Breast epithelium (tissue), 4 donors: Measurements from ENCODE around the gene NSMCE3. TPM values are rescaled to one million over a fixed set of nuclear protein-coding genes. Genes with fewer than 3 reads are reported as not detected.

Experiments
- DNase-seq, 2 donors: peaks; one replicate each; pipeline ENCODE4 v3.0.0-alpha.2; 2019; ENCODE audit warnings: low spot score in 2 of 2
- H3K27ac ChIP-seq, 2 donors: fragments of 200-600 bp; sonication (generic) in 1 of 2; one replicate each; pipeline ENCODE4 v1.5.1; 2016 to 2019; ENCODE audit warnings: mild to moderate bottlenecking in 1 of 2
- H3K27me3 ChIP-seq, 2 donors: fragments of 200-600 bp; sonication (generic) in 1 of 2; one replicate each; pipeline versions ENCODE4 v1.5.1 to v1.6.0; 2017 to 2019; ENCODE audit warnings: control low read depth in 1 of 2, mild to moderate bottlenecking in 1 of 2
- H3K36me3 ChIP-seq: fragments of 200-600 bp; one replicate; pipeline ENCODE4 v1.5.1; 2019
- H3K4me1 ChIP-seq, 2 donors: fragments of 200-600 bp; sonication (generic); one replicate each; pipeline ENCODE4 v1.5.1; 2016 to 2019; ENCODE audit warnings: control low read depth in 1 of 2
- H3K4me3 ChIP-seq, 3 donors: fragments of 200-600 bp; sonication (generic); 1 replicate in 2 of 3; 2 replicates in 1 of 3; pipeline ENCODE4 v1.5.1; 2016 to 2019; ENCODE audit warnings: mild to moderate bottlenecking in 3 of 3, moderate library complexity in 2 of 3
- H3K9me3 ChIP-seq, 2 donors: fragments of 200-600 bp; sonication (generic) in 1 of 2; one replicate each; pipeline ENCODE4 v1.5.1; 2016 to 2019; ENCODE audit warnings: control low read depth in 1 of 2
- POLR2A ChIP-seq: fragments of 450-650 bp; IDR thresholded peaks from one replicate; pipeline ENCODE4 v1.6.1; 2016; ENCODE audit warnings: antibody characterized with exemption, mild to moderate bottlenecking, moderate library complexity
- POLR2AphosphoS5 ChIP-seq, 3 donors: sonication (generic); formaldehyde crosslinking; IDR thresholded peaks; one replicate each; pipeline ENCODE4 v1.6.1; 2017; ENCODE audit warnings: antibody characterized with exemption in 3 of 3
- intact Hi-C: fragments of 100-400 bp; cut with DNase I; formaldehyde crosslinking; loops from one replicate; pipeline ENCODE4 v1.15.1; 2023; ENCODE audit warnings: low total_unique reads
- total RNA-seq, 3 donors: library from RNA; depleted of rRNA; stranded (reverse); fragments of >200 nt; gene quantifications; one replicate each; pipeline ENCODE4 v1.1.0, GENCODE V29; 2016
- TF ChIP-seq, protein P1 (sequence below), 3 donors: fragments of 450-650 bp; IDR thresholded peaks; one replicate each; pipeline ENCODE4 v1.5.1; 2016 to 2017; ENCODE audit warnings: antibody characterized with exemption in 3 of 3, mild to moderate bottlenecking in 3 of 3, moderate library complexity in 3 of 3

NSMCE3 gene
- total RNA-seq, 3 donors from 2014 or later: 7.0 to 11.1 (median 8.2) TPM

DNA sequence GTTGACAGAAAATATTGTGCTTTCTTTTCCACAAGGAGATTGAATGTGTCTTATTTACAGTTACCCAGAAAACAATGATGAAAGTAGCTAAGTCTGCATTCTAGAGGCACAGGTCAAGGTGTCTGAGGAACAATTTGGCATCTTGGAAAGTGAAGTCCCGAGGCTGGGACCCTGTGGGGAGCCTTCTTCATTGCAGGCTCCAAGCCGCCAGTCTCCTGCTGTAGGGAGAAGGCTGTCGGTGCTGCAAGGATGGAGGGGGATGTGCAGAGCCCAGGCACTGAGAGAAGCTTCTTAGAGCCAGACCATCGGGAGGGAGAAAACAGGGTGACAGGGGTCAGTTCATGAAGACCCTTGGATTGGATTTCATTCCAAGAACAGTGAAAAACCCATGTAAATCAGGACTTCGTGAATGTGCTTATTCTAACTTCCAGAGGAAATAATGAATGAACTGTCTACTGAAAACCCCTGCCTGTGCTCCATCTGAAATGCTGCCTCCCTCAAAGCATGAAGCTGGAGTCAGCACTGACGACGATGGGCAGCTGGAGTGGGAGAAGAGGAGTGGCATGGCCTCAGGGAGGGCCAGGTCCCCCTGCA is 25.2 kb upstream of the NSMCE3 start:
- intact Hi-C loops: no loop called here
- no peak overlapping the region for H3K27ac ChIP-seq
- no peaks in the 10 kb centered on the region for H3K36me3 ChIP-seq
- no peaks in the 10 kb centered on the region for H3K9me3 ChIP-seq
- no peaks in the 10 kb centered on the region for H3K27me3 ChIP-seq
- TF ChIP-seq POLR2A (no peak), POLR2AphosphoS5 (IDR thresholded peaks at IDR 0.05) (no peak)
- TF ChIP-seq, protein P1, sequence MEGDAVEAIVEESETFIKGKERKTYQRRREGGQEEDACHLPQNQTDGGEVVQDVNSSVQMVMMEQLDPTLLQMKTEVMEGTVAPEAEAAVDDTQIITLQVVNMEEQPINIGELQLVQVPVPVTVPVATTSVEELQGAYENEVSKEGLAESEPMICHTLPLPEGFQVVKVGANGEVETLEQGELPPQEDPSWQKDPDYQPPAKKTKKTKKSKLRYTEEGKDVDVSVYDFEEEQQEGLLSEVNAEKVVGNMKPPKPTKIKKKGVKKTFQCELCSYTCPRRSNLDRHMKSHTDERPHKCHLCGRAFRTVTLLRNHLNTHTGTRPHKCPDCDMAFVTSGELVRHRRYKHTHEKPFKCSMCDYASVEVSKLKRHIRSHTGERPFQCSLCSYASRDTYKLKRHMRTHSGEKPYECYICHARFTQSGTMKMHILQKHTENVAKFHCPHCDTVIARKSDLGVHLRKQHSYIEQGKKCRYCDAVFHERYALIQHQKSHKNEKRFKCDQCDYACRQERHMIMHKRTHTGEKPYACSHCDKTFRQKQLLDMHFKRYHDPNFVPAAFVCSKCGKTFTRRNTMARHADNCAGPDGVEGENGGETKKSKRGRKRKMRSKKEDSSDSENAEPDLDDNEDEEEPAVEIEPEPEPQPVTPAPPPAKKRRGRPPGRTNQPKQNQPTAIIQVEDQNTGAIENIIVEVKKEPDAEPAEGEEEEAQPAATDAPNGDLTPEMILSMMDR (IDR thresholded peaks at IDR 0.05): no peak
- no peaks in the 10 kb centered on the region for H3K4me1 ChIP-seq
- H3K4me3 ChIP-seq: no peak overlapping the region
- no peak for DNase-seq

DNA sequence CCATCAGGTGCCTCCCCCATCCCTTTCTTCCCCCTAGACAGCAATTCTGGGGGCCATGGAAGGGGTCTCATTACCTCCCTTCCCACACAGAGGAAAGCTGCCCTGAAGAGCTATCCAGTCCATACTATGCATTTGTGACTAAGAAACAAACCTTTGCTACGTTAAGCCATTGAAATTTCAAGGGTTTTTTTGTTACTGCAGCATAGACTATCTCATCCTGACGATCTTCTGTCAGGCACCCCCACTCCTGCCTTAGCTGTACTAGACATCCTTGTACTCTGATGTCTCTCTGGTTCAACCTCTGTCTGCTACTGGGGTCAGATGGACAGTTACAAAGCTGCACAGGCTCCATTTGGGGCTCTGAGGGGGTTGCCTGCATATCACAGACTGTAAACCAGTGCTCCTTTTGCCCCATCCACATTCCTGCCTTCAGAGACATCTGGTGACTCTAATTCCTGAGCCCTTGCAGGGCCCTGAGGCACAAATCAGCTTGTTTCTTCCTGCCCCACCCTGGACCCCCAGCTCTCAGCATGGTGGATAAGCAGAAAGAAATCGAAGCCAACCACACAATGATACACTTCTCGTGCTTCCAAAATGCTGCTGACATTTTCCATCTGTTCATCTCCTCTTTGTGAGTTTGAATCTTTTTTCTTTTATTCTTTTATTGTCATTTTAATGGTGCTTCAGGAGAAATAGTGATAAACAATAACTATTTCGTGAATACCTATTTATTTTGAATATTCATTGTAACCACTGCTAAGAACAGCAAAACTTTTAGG is 21.6 kb upstream of the NSMCE3 start:
- Histone ChIP-seq H3K9me3 (no peaks in the 10 kb centered on the region), H3K36me3 (no peaks in the 10 kb centered on the region), H3K4me1 (no peaks in the 10 kb centered on the region), H3K4me3 (no peak overlapping the region), H3K27me3 (no peaks in the 10 kb centered on the region), H3K27ac (no peak overlapping the region)
- intact Hi-C loops: no loop called here
- TF ChIP-seq, protein P1 (IDR thresholded peaks at IDR 0.05): no peak
- TF ChIP-seq POLR2A (no peak), POLR2AphosphoS5 (IDR thresholded peaks at IDR 0.05) (no peak)
- DNase-seq: no peak

DNA sequence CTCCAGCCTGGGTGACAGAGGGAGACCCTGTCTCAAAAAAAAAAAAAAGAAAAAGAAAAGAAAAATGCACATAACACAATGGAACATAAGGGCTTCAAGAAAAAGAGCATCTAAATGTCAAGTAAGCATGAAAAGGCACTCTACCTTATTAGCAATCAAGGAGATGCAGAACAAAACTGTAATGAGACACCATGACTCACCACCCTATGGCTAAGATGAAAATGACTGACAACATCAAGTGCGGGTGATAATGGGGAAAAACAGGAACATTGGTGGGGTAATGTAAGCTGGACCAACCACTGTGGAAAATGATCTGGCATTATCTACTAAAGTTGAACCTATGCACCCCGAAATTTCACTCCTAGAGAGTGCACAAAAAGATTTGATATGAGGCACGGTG is 19.6 kb upstream of the NSMCE3 start:
- Histone ChIP-seq H3K4me1 (no peaks in the 10 kb centered on the region), H3K27me3 (no peaks in the 10 kb centered on the region), H3K9me3 (no peaks in the 10 kb centered on the region), H3K27ac (no peak overlapping the region), H3K36me3 (no peaks in the 10 kb centered on the region), H3K4me3 (no peak overlapping the region)
- TF ChIP-seq, protein P1 (IDR thresholded peaks at IDR 0.05): no peak
- no peak for TF ChIP-seq POLR2AphosphoS5 (IDR thresholded peaks at IDR 0.05)
- TF ChIP-seq POLR2A: no peak
- intact Hi-C loops: no loop called here
- no peak for DNase-seq

DNA sequence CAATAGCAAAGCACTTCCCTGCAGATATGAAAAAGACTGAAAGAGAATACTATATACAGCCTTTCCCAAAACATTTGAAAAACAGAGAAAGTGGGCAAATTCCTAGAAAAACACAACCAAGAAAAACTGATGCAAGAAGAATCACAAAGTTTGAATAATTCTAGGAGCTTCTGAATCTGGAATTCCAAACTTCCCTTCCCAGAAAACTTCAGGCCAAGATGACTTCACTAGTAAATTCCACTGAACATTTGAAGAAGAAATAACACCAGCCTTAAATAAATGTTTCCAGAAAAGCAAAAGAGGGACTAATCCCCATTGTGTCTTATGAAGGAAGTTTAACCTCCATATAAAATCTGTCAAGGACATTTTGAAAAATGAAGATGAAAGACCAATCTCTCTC is 15.8 kb upstream of the NSMCE3 start:
- TF ChIP-seq POLR2A (no peak), POLR2AphosphoS5 (IDR thresholded peaks at IDR 0.05) (no peak)
- TF ChIP-seq, protein P1 (IDR thresholded peaks at IDR 0.05): no peak
- Histone ChIP-seq H3K4me1 (no peaks in the 10 kb centered on the region), H3K27ac (no peak overlapping the region), H3K27me3 (no peaks in the 10 kb centered on the region), H3K4me3 (no peak overlapping the region), H3K9me3 (no peaks in the 10 kb centered on the region), H3K36me3 (no peaks in the 10 kb centered on the region)
- intact Hi-C loops: no loop called here
- no peak for DNase-seq

DNA sequence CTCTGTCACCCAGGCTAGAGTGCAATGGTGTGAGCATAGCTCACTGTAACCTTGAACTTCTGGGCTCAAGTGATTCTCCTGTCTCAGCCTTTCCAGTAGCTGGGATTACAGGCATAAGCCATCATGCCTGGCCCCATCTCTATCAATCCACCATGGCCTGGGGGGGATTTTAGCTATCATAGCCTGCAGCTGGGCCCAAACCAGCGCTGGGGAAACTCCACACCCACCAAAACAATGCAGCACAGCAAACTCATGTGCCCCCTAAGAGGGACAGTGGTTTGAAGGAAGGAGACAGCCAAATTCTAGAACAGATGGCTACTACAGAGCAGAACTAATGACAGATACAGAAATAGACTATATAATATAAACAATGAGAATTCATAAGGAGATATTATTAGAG is 13.8 kb upstream of the NSMCE3 start:
- intact Hi-C loops: no loop called here
- no peaks in the 10 kb centered on the region for H3K36me3 ChIP-seq
- H3K4me3 ChIP-seq: no peak overlapping the region
- H3K4me1 ChIP-seq: no peaks in the 10 kb centered on the region
- TF ChIP-seq, protein P1 (IDR thresholded peaks at IDR 0.05): no peak
- no peaks in the 10 kb centered on the region for H3K27me3 ChIP-seq
- no peak overlapping the region for H3K27ac ChIP-seq
- no peaks in the 10 kb centered on the region for H3K9me3 ChIP-seq
- no peak for DNase-seq
